Measurements from ENCODE around the gene CEBPE.
"Not testable (repeated sequence)": the region's sequence is repeated elsewhere in the genome, so short reads cannot be mapped to it uniquely, and the experiment has no call there.

Gene CEBPE

DNA sequence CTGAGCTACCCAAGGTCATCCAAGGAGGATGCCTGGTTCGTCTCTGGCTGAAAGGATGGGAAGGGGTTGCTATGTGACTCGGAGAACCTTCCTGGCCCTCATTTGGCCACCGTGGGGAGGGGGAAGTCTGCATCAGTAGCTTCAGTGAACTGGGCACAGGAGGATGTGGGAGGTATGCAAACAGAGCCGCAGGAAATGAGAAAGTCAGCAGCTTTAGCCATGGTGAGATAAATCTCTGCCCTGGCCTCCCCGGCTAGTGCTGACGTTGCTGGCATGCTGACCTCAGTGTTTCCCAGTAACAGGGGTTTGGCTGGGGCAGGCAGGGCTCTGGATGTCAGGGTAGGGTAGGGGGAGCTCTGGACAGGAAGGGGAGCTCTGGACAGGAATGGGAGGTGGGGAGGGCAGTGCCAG is 2.3 kb upstream of the CEBPE start:
- DNase-seq (ENCODE audit: low spot score), result peak; percentile 66

DNA sequence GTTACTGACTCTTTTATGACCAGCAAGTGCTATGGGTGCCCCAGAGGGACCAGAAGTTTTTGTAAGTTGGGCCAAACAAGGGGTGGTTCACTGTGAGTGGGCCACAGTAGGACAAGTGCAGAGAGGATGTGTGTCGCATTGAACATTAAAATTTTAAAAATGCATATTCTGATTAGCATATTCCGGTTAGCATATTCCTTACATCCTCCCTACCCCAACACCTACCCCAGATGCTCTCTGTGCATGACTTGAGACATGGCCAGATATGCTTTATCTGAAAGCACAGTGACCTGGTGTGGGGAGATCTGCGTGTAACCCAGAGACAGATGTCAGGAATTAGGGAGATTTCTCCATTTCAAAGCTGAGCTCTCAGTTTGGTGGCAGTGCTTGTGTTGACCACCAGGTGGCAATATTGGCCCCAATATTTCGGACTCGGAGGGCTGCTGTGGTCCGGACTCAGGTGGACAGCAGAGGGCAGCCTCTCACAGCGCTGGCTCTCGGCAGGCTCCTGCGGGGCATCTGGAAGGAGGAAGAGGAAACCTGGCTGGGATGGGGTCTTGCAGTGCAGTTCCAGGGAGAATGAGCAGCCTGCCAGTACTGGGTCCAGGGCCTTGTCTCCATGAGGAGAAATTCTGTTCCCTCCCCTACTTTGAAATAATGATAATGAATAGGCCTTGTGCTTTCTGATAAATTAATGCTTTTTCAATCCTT is 1.6 kb upstream of the CEBPE start:
- peak; percentile 92 for DNase-seq (ENCODE audit: low spot score)

DNA sequence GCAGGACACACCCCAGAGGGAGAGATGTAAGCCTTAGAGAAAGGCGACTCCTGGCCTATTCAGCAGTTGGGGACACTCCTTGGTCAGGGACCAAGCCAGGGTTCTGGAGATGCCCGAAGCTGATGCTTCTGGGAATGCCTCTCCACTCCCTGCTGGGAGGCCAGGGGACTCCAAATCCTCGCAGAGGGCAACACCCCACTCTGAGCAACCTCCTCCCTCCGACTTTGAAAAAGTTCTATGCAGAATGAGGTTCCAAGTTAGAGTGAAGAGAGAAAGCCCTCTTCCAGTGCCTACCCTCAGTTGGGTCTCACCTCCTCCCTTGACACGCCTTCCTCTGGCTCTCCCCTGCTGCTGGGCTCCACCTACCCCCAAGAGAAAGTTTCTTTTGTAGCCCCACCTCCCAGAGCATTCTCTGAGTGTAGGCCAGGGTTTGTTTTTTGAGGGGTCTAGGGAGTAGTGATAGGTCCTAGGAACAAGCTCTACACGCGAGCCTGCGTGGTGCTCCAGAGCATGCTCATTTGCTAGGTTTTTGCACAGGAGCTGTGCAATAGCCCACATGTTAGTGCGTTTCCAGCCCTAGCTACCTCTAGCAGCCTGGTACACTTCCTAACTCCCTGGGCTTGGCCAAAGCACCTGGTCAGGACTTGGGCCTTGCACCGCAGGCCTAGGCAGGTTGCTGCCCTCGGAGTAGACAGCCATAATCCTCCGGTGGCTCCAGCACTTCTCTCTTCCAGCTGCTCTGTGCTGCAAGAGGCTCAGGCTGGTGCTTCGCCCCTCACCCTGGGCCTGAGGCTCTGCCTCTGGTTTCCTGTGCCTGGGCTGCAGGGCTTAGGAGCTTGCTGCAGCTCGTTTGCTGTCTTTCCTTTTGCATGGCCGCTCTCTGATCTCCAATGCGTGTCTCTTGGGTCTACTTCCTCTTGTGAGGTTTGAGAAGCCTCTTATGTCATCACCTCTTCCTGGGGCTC is 590 bp upstream of the CEBPE start:
- DNase-seq (ENCODE audit: low spot score), result no peak

DNA sequence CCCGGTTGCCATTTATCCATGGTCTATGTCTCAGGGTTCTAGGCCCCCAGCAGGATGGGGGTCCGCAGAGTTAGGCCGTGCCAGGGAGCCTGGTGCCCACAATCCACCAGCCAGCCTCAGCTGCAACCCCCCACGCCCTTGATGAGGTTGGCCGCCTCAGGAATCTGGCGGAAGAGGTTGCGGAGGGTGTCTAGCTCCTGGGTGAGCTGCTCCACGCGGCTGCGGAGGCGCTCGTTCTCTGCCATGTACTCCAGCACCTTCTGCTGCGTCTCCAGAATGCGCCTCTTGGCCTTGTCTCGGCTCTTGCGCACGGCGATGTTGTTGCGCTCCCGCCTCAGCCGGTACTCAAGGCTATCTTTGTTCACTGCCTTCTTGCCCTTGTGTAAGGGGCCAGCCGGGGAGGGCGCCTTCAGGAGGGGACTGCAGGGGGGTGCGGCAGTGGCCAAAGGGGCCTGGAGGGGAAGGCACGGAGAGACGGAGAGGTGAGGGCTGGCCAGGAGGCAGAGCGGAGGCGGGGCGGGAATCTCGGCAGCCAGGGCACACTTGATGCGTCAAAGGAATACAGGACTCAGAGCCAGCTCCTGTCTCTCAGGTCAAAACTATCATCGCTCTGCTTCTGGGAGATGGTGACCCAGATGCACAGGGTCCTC is 1.6 kb downstream of the CEBPE start:
- DNase-seq (ENCODE audit: low spot score), result no peak

DNA sequence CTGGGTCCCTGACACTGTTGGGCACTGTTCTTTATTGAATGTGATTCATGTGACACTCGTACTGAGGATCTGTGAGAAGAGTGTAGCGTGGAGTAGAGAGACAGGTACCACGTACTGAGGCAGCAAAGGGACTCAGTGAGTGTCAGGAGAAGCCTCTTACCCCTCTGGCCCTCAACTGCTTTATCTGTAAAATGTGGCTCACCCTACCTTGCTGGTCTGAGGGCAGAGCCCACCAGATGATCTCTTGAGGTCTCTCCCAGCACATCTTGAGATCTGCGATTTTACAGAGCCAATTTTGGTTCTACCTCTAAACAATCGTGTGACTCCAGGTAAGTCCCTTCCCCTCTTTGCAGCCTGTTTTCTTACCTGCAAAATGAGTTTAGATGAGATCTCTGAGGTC is 3.1 kb downstream of the CEBPE start:
- no peak for DNase-seq (ENCODE audit: low spot score)

DNA sequence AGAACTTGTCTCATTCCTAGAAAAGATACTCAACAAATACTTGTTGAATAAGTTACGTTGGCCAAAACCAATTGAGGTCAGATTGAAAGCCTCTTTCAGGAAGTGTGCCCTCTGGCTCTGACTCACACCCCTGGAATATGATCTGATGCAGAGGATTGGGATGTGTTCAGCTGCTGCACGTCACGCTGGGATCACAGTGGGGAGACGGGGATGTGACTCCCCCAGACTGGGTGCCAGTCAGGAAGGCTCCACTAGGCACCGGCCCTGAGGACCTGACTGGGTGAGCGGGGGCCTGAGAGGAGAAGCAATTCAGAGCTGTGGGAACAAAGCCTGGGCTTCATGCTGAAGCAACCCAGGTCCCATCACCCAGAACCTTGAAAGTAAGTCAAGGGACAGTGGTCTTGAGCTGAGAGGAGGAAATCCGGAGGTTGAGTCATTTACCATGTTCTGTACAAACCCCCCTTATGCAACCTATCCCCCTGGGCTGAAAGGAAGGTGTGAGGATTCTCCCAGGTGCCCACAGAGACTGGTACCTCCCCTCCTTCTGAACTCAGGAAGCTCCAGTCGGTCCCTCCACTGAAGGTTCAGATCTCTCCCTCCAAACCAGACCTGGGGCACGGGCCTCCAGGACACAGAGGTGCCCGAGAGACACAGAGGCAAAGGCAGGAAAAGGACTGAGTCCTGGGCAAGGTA is 3.9 kb downstream of the CEBPE start:
- DNase-seq (ENCODE audit: low spot score), result peak; percentile 94

DNA sequence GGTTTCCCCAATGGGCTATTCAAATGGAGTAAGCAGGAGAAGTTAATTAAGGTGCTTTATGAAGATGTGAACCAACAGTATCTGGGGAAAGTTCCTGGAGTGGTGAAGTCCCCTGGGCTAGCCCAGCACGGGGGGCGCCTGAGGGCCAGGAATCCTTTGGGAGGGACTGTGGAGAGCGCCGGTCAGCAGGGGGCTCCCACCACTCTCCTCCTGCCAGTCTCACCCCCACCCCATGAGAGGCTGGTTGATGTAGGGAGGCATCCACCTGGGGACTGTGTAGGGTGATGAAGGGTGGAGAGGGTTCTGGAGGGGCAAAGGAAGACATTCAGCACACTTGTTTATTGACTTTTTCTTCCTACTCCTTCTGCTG is 4.4 kb downstream of the CEBPE start:
- DNase-seq (ENCODE audit: low spot score), result no peak

DNA sequence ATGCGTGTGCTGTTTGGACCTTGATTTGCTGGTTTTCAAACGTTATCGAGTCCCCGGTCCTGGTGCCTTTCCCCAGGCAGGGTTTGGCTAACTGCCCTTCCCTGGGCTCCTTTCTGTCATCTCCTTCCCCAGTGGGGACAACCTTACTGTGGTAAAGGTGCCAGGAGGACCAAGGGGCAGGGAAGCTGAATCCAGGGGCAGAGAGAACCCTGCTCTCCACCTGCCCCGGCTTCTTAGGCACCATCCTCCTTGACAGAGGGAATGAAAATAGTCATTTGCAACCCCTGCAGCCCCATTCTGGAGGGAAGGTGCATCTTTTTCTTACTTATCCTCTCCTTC is 5.0 kb downstream of the CEBPE start:
- no peak for DNase-seq (ENCODE audit: low spot score)

DNA sequence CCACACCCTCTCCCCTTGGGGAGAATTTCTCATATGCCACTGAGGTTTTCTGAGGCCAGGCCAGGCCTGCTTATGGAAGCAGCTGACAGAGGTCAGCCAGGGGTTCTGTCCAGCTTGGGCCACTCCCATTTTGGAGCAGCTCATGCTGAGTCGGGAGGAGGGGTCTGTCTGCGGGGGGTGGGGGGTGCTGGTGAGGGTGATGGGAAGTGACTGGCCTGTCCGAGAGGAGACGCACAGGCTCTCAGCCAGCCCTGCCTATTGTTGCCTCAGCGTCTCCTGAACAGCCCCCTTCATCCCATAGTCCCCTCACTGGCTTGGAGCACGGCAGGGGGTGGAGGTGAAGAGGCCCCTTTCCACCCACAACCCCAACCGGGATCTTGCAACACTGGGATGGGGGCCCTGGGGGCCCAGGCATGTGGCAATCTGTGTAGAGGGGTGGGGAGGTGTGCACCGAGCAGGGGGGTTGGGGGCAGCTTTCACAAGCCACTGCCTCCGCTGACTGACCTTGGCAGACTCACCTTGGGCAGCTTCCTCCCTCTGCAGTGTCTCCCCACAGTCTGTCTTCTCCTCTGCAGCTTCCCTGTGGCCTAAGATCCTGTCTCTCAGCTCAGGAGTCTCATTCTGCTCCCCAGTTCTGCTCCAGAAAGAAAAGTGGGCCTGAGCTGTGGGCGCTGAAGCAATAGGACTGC is 5.5 kb downstream of the CEBPE start:
- no peak for DNase-seq (ENCODE audit: low spot score)

DNA sequence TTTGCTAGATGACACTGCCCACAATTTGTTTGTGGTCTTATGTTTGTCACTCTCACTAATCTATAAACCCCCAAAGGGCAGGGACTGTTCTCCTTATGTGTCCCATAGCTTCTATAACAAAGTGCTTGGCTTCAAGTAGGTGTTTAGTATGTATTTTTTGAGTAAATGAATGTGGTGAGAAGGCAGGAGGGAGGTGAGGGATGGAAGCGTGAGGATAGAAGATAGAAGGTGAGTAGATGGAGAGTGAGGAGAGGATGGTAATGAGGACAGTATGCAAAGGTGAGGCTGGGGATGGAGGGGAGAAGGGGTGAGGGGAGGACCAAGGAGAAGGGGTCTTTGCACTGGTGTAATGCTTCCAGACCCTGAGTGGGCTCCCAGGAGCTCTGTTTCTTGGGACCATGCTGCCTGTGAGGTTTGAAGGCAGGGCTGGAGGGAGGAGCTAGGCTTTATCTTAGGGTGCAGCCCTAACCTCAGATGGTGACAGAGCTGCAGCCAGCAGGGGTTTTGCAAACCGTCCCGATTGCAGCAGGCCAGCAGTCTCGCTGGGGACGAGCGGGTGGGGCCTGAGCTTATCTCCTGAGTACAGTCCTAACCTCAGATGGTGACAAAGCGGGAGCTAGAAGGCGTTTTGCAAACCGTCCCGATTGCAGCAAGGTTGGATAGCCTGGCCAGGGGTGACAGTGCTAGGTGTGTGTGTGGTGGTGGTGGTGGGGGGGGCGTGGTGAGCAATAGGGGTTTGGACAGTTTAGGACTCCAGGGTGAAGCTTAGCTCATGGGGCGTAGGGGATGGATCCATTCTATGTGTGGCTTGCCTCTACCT is 6.5 kb downstream of the CEBPE start:
- DNase-seq (ENCODE audit: low spot score), result no peak

DNA sequence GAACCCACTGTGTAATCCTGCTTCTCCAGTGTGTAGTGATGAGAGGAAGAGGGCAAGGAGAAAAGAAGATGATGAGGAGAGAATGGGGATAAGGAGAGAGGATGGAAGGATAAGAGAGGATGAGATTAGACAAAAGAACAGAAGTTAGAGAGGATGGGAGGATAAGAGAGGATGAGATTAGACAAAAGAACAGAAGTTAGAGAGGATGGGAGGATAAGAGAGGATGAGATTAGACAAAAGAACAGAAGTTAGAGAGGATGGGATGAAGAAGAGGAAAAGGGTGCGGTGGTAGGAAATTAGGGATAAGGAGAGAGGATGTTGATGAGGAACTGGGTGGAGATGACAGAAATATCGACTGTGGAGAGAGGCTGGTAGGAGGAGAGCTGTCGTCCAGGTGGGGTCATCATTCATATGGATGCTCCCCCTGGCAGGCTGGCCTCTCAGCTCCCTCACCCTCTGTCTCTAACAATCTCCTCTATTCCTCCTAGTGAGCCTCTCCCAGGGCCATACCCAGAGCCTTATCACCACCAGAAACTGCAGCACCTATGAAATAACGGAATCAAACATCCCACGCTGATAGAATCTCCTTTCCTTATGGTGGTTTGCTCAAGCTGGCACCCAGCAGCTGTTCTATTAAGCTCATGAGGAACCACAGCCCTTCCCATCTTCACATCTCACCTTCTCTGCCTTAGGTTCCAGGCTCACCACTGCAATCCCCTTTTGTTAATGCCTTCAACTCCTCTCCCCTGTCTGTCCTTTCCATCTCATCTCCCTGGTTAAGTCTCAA is 8.3 kb downstream of the CEBPE start:
- no peak for DNase-seq (ENCODE audit: low spot score)

DNA sequence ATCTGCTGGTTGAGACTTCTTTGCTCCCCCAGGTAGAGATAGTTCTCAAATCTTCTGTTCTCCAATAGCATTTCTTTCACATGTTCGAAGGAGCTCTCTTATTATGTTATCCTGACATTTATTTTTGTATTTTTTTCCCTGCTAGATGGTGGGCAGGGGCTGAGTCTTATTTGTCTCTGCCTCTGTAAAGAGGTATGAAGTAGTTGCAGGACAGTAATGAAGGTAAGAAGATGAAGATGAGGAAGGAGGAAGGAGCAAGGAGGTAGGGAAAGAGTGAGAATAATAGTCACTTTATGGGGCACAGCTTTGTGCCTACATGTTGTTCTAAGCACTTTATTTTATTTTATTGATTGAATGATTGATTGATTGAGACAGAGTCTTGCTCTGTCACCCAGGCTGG is 9.3 kb downstream of the CEBPE start:
- no peak for DNase-seq (ENCODE audit: low spot score)

DNA sequence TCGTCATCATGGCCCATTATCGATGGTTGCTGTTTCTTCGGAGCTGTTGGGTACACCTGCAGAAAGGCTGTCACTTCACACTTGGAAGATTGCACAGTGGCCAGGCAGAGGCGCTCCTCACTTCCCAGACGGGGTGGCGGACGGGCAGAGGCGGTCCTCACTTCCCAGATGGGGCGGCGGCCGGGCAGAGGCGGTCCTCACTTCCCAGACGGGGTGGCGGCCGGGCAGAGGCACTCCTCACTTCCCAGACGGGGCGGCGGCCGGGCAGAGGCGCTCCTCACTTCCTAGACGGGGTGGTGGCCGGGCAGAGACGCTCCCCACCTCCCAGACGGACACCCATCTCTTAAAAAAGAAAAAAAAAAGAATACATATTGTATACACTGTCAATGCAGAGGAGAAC is 10.9 kb downstream of the CEBPE start:
- not testable (repeated sequence) for DNase-seq (ENCODE audit: low spot score)

DNA sequence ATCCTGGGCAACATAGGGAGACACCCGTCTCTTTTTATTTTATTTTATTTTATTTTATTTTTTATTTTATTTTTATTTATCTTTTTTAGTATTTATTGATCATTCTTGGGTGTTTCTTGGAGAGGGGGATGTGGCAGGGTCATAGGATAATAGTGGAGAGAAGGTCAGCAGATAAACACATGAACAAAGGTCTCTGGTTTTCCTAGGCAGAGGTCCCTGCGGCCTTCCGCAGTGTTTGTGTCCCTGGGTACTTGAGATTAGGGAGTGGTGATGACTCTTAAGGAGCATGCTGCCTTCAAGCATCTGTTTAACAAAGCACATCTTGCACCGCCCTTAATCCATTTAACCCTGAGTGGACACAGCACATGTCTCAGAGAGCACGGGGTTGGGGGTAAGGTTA is 11.4 kb downstream of the CEBPE start:
- not testable (repeated sequence) for DNase-seq (ENCODE audit: low spot score)

DNA sequence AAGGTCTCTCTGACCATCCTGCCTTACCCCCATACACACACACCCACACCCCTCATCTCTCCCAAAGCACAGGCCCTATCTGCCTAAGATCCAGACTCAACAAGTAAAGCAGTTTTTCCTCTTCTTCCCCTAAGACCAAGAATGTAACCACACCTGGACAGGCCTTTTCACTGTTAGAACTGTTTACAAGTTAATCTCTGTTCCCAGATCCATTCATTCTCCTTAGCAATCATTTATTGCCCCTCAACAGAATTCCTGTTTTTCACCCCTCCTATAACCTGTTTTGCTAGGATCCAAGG is 12.4 kb downstream of the CEBPE start:
- DNase-seq (ENCODE audit: low spot score), result no peak

DNA sequence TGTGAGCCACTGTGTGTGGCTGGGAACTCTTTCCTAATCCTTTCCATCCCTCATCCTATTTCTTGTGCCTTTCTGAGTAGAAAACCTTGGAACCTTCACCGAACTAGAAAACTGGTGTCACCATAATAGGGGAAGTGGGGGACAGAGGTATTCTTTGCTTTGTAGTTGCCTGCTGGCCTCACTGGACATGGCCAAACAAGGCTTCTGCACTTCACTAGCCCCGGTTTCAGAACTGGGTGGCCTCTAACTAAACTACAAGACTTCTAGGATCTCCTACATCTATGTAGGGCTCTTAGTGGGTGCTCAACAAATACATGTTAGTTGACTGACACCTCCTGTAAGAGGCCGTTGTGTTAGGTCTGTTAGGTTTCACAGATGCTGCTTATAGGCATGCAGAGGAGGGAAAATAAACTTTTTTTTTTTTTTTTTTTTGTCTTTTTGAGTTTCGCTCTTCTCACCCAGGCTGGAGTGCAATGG is 13.7 kb downstream of the CEBPE start:
- DNase-seq (ENCODE audit: low spot score), result no peak

DNA sequence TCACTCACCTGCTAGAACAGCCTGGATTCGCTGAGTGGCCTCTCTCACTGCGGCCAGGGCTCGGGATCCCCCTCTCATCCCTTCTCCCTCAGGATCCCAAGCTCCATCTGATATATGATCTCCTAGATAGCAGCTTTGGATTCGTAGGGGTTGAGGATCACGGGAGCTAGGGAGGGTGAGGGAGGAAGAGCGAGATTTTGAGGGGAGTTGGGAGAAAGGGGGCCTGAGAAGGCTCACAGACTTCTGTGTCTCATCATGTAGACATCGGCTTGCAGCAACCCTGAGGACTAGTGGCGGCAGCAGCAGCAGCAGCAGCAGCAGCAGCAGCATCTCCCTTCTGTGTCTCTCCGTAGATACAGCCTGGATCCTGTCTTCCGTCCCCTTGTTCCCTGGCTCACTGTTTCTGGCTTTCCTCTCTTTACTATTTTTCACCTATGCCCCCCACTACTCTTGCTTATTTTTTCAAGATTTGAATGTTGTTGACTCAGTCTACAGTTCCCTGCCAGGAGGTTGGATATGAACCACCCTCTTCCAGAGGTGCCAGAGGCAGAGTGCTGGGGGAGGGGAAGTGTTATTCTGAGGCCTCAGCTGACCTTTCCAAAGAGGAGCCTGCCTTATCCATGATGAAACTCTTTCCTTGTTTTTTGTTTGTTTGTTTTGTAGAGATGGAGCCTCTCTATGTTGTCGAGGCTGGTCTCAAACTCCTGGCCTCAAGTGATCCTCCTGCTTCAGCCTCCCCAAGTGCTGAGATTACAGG is 14.3 kb downstream of the CEBPE start, which contains the start of gene CIROP:
TSS of gene CIROP (minus strand) at position 399 of the 757 bp plus-strand sequence. CDS start at position 330, 69 bp downstream.
- DNase-seq (ENCODE audit: low spot score), result no peak

DNA sequence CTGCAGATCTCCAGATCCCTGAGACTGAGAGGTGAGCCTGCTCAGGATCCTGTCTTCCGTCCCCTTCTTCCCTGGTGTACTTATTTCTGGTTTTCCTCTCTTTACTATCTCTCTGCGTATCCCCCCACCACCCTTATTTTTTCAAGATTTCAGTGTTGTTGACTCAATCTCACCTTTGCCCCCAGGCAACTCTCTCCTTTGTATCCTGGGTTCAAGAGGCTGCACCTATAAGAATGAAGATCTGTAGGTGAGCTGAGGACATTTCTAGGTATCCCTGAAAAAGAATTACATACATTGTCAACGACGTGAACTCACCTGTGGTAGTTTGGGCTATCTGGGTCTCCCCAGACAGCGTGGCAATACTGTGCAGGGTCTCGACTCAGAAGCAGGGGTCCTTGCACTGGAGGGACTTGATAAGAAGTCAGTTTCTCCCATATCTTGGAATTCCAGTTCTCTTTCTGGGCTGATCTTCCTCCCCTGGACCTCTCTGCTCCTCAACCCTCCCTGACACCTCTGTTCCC is 14.9 kb downstream of the CEBPE start:
- no peak for DNase-seq (ENCODE audit: low spot score)

DNA sequence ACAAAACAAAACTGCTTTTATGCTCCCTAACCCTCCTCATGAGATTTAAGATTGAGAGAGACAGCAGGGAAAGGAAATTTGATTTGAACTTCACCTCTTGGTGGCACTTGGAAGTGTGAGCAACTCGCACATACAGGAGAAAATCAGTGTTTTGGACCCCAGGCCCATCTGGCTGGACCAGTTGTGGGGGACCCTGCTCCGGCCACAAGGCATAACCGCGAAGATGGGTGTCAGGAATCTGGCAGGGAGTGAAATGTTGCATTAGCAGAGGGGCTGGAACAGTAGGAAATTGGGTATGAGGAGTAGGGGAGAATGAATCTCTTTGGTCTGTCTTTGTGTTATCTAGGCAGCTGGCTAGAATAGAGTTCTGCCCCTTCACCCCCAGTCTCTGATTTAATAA is 15.5 kb downstream of the CEBPE start:
- no peak for DNase-seq (ENCODE audit: low spot score)

Data from GM03348 (cell line).